Osteocyte (in vitro differentiated cells): ENCODE measurements around the gene ZNF784. TPM values are rescaled to one million over a fixed set of nuclear protein-coding genes. Genes with fewer than 3 reads are reported as not detected.
A peak's percentile ranks its signal among the peaks of the same experiment; 100 is the strongest.

Experiments
- DNase-seq: peaks from one replicate; pipeline ENCODE4 v3.0.0; 2021; ENCODE audit warnings: mixed read lengths; ENCODE audit not compliant: unreplicated experiment; ENCODE audit errors: extremely low spot score
- H3K27ac Mint-ChIP-seq: one replicate; pipeline ENCODE4 v1.8.0; 2021; ENCODE audit warnings: mild to moderate bottlenecking, mixed read lengths; ENCODE audit not compliant: unreplicated experiment
- H3K27me3 Mint-ChIP-seq: one replicate; pipeline ENCODE4 v1.8.0; 2021; ENCODE audit warnings: mixed read lengths; ENCODE audit not compliant: unreplicated experiment
- H3K36me3 Mint-ChIP-seq: one replicate; pipeline ENCODE4 v1.8.0; 2021; ENCODE audit warnings: mixed read lengths; ENCODE audit not compliant: unreplicated experiment
- H3K4me1 Mint-ChIP-seq: one replicate; pipeline ENCODE4 v1.8.0; 2021; ENCODE audit warnings: mixed read lengths; ENCODE audit not compliant: unreplicated experiment
- H3K4me3 Mint-ChIP-seq: one replicate; pipeline ENCODE4 v1.8.0; 2021; ENCODE audit warnings: mild to moderate bottlenecking, moderate library complexity, mixed read lengths; ENCODE audit not compliant: unreplicated experiment
- H3K9me3 Mint-ChIP-seq: one replicate; pipeline ENCODE4 v1.8.0; 2021; ENCODE audit warnings: mixed read lengths; ENCODE audit not compliant: unreplicated experiment
- CTCF ChIP-seq: fragments of 200-600 bp; sonication (generic); IDR thresholded peaks from 2 replicates; pipeline ENCODE4 v1.5.0; 2021; ENCODE audit warnings: antibody characterized with exemption, mild to moderate bottlenecking, moderate library complexity
- long read RNA-seq: library from polyadenylated mRNA; unstranded; transcript quantifications from one replicate; pipeline ENCODE4 v2.0.0, GENCODE V29; 2021
- total RNA-seq: library from RNA; stranded (reverse); gene quantifications from 2 replicates; pipeline ENCODE4 v1.2.1, GENCODE V29; 2021

ZNF784 gene, protein sequence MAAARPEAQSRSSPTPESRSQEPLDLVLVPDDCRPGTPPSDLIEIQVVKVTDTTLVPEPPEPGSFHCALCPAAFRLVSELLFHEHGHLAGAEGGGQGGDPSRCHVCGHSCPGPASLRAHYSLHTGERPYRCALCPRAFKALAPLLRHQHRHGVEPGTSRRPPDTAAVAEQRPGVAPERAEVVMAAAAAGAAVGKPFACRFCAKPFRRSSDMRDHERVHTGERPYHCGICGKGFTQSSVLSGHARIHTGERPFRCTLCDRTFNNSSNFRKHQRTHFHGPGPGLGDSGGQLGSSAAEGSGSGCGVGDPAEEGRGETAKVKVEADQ
- total RNA-seq = 9.2 and 9.6 TPM in 2 replicates
- long read RNA-seq = 0 reads

DNA sequence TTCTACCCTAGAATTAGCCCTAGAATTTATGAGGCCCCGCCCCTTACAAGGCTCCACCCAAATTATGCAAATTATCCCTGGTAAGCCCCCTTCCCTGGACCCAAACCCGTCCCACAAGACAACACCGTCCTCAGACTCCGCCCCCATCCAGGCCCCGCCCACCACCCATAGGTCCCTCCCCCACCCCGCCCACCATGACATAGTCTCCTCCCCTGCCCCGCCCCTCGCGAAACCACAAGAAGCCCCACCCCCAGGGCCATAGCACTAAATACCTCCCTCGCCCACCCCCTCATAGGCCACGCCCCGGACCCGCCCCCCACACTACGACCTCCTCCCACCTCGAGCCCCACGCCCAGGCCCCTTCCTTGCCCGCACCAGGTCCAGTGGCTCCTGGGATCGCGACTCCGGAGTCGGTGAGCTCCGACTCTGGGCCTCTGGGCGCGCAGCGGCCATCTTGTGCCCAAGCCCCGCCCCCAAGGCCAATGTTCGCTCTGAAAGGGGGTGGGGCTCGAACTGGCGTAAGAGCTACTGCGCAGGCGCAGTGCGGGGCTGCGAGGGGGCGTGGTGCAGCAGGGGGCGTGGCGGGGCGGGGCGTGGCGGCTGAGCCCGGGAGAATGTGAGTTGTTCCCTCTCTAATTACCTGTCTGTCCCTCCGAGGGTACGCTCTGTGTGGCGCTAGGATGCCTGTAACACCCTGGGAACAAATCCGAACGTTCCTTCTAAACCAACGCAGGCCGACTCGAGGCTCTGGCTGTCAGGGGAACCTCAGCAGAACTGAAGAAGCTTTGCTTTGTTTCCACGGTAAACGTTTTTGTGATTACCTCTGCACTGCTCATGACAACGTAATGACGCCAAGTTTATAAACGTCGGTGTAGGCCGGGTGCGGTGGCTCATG is at the start of gene ZNF784:
TSS of gene ZNF784 (minus strand) at position 458 of the 895 bp plus-strand sequence. CDS start at position 453, 5 bp downstream.
- TF ChIP-seq CTCF = no peak
- Mint-ChIP-seq H3K27me3 (no peaks in the 10 kb centered on the region), H3K36me3 (peaks cover 1% of the 10 kb centered on the region), H3K4me3 (peak within 1 kb of the TSS; percentile 91), H3K4me1 (peaks cover 17% of the 10 kb centered on the region), H3K27ac (peak within 1 kb of the TSS; percentile 98), H3K9me3 (no peaks in the 10 kb centered on the region)
- DNase-seq = peak; percentile 98

DNA sequence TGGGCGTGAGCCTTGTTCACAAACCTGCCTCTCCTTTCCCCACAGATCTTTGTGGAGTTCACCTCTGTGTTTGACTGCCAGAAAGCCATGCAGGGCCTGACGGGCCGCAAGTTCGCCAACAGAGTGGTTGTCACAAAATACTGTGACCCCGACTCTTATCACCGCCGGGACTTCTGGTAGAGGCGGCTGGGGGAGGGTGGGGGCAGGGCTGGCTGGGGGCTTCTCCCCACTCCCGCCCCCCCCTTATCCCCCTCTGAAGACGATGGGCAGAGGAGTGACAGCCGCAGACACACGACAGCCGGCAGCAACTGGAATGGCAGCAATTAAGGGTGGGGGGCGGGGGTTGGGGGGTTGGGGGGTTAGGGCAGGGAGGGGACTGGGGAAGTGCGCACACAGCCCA is 49.5 kb upstream of the ZNF784 start:
- Mint-ChIP-seq H3K4me1 (peaks cover 44% of the 10 kb centered on the region), H3K4me3 (no peak overlapping the region), H3K27ac (peak overlapping the region; percentile 27), H3K36me3 (peaks cover 17% of the 10 kb centered on the region), H3K27me3 (no peaks in the 10 kb centered on the region), H3K9me3 (no peaks in the 10 kb centered on the region)
- DNase-seq = no peak
- no peak for TF ChIP-seq CTCF

- TF ChIP-seq CTCF = no peak
- peaks cover 16% of the 10 kb centered on the region for H3K36me3 Mint-ChIP-seq
- no peak overlapping the region for H3K4me3 Mint-ChIP-seq
- H3K27me3 Mint-ChIP-seq = no peaks in the 10 kb centered on the region
- H3K4me1 Mint-ChIP-seq = peaks cover 42% of the 10 kb centered on the region
- H3K9me3 Mint-ChIP-seq = no peaks in the 10 kb centered on the region
- H3K27ac Mint-ChIP-seq = peak overlapping the region; percentile 27
- DNase-seq = no peak
Measured at GRCh38 chr19:55673465-55673864, 49.1 kb upstream of the ZNF784 start.

GRCh38 chr19:55672418-55672817 is 48.1 kb upstream of the ZNF784 start:
- no peaks in the 10 kb centered on the region for H3K27me3 Mint-ChIP-seq
- peaks cover 37% of the 10 kb centered on the region for H3K4me1 Mint-ChIP-seq
- peaks cover 13% of the 10 kb centered on the region for H3K36me3 Mint-ChIP-seq
- no peak for DNase-seq
- no peaks in the 10 kb centered on the region for H3K9me3 Mint-ChIP-seq
- no peak overlapping the region for H3K4me3 Mint-ChIP-seq
- TF ChIP-seq CTCF = no peak
- H3K27ac Mint-ChIP-seq = no peak overlapping the region

DNA sequence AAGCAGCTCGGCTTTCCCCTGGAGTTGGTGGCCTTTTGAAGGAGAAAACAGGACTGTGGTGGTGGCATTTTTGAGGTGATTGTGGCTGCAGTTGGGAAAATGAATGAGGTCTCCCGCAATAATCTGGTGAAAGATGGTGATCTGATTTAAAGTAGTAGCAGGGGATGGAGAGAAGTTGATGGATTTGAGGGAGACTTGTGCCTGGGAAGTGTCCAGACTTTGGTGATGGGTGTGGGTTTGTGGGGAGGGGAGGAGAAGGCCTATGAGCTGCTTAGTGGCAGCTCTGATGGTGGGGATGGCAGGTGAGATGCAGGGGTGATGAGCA is 46.6 kb upstream of the ZNF784 start:
- Mint-ChIP-seq H3K36me3 (peaks cover 22% of the 10 kb centered on the region), H3K4me3 (no peak overlapping the region), H3K9me3 (no peaks in the 10 kb centered on the region), H3K27ac (no peak overlapping the region), H3K4me1 (peaks cover 23% of the 10 kb centered on the region), H3K27me3 (no peaks in the 10 kb centered on the region)
- no peak for DNase-seq
- no peak for TF ChIP-seq CTCF
